ENCODE results near the gene CCL26.
"Not testable (repeated sequence)": the region's sequence is repeated elsewhere in the genome, so short reads cannot be mapped to it uniquely, and the experiment has no call there.

CCL26 gene

GRCh38 chr7:75722373-75722772, 49.6 kb downstream of the CCL26 start:
- H3K4me3 Mint-ChIP-seq = no peak overlapping the region
- CTCF ChIA-PET = no interaction called here
- H3K36me3 Mint-ChIP-seq = no peaks in the 10 kb centered on the region
- no peaks in the 10 kb centered on the region for H3K9me3 Mint-ChIP-seq
- no peaks in the 10 kb centered on the region for H3K4me1 Mint-ChIP-seq
- H3K27me3 Mint-ChIP-seq = peaks cover 3% of the 10 kb centered on the region
- DNase-seq = no peak
- no peak overlapping the region for H3K27ac Mint-ChIP-seq

GRCh38 chr7:75721922-75722321, 50.1 kb downstream of the CCL26 start:
- H3K27me3 Mint-ChIP-seq, H3K4me1 Mint-ChIP-seq, H3K4me3 Mint-ChIP-seq, DNase-seq, CTCF ChIA-PET, H3K36me3 Mint-ChIP-seq, H3K9me3 Mint-ChIP-seq: not testable (repeated sequence)
- H3K27ac Mint-ChIP-seq = peak overlapping the region; percentile 37

GRCh38 chr7:75721426-75721825, 50.6 kb downstream of the CCL26 start:
- Mint-ChIP-seq H3K36me3 (no peaks in the 10 kb centered on the region), H3K9me3 (no peaks in the 10 kb centered on the region), H3K4me1 (no peaks in the 10 kb centered on the region), H3K4me3 (no peak overlapping the region), H3K27ac (no peak overlapping the region), H3K27me3 (peaks cover 3% of the 10 kb centered on the region)
- DNase-seq = no peak
- CTCF ChIA-PET = interaction anchor here (0.7 kb wide), 1 partner anchor 1675 kb away, joined by 3 read pairs; no protein-coding TSS in a partner anchor

- DNase-seq = no peak
- no peak overlapping the region for H3K27ac Mint-ChIP-seq
- H3K36me3 Mint-ChIP-seq = no peaks in the 10 kb centered on the region
- peaks cover 3% of the 10 kb centered on the region for H3K27me3 Mint-ChIP-seq
- no peaks in the 10 kb centered on the region for H3K9me3 Mint-ChIP-seq
- no peaks in the 10 kb centered on the region for H3K4me1 Mint-ChIP-seq
- CTCF ChIA-PET = interaction anchor here (0.6 kb wide), 1 partner anchor 1693 kb away, joined by 5 read pairs; no protein-coding TSS in a partner anchor
- H3K4me3 Mint-ChIP-seq = no peak overlapping the region
Observed at GRCh38 chr7:75719626-75720025, 52.4 kb downstream of the CCL26 start.
